ENCODE measurements around the gene ACOX2.
A peak's percentile ranks its signal among the peaks of the same experiment; 100 is the strongest.
"Not testable (repeated sequence)": the region's sequence is repeated elsewhere in the genome, so short reads cannot be mapped to it uniquely, and the experiment has no call there.

Gene ACOX2

GRCh38 chr3:58534592-58535494, 2.1 kb downstream of the ACOX2 start:
- no peak for DNase-seq

- peak; percentile 50 for DNase-seq
Measured at GRCh38 chr3:58532794-58533220, 4.2 kb downstream of the ACOX2 start.

- DNase-seq: no peak
Measured at GRCh38 chr3:58531956-58532355, 5.0 kb downstream of the ACOX2 start.

GRCh38 chr3:58531555-58531954, 5.4 kb downstream of the ACOX2 start:
- no peak for DNase-seq

GRCh38 chr3:58530354-58530865, 6.6 kb downstream of the ACOX2 start:
- DNase-seq: no peak

GRCh38 chr3:58529516-58530353, 7.3 kb downstream of the ACOX2 start:
- no peak for DNase-seq

- no peak for DNase-seq
Measured at GRCh38 chr3:58528629-58529028, 8.4 kb downstream of the ACOX2 start.

- not testable (repeated sequence) for DNase-seq
Measured at GRCh38 chr3:58527440-58527839, 9.6 kb downstream of the ACOX2 start.

- no peak for DNase-seq
Measured at GRCh38 chr3:58526515-58526957, 10.5 kb downstream of the ACOX2 start.

- DNase-seq: no peak
Measured at GRCh38 chr3:58524326-58524888, 12.6 kb downstream of the ACOX2 start.

- no peak for DNase-seq
Measured at GRCh38 chr3:58522759-58523425, 14.1 kb downstream of the ACOX2 start.

GRCh38 chr3:58521917-58522631, 14.9 kb downstream of the ACOX2 start:
- DNase-seq: no peak

- DNase-seq: no peak
Measured at GRCh38 chr3:58521336-58521670, 15.7 kb downstream of the ACOX2 start.

GRCh38 chr3:58520403-58521335, 16.3 kb downstream of the ACOX2 start:
- DNase-seq: no peak

GRCh38 chr3:58519668-58520402, 17.2 kb downstream of the ACOX2 start:
- no peak for DNase-seq

GRCh38 chr3:58518291-58518789, 18.6 kb downstream of the ACOX2 start:
- DNase-seq: no peak

GRCh38 chr3:58514405-58514804, 22.6 kb downstream of the ACOX2 start:
- no peak for DNase-seq

- no peak for DNase-seq
Measured at GRCh38 chr3:58508437-58508836, 28.6 kb downstream of the ACOX2 start.

GRCh38 chr3:58507356-58508078, 29.5 kb downstream of the ACOX2 start:
- DNase-seq: no peak

All from activated gamma-delta T cell (primary cell).